Esophagus muscularis mucosa (tissue), 3 donors: ENCODE data around the gene CAPN11.

Experiments
- POLR2AphosphoS5 ChIP-seq, 2 donors: sonication (generic); formaldehyde crosslinking; IDR thresholded peaks; one replicate each; pipeline ENCODE4 v1.6.1; 2017; ENCODE audit warnings: antibody characterized with exemption in 2 of 2
- TF ChIP-seq, protein P1 (sequence below), 3 experiments: fragments of 200-600 bp in 2 of 3; fragments of 450-650 bp in 1 of 3; sonication (generic) in 2 of 3; IDR thresholded peaks; one replicate each; pipeline ENCODE4 v1.5.1; 2017 to 2019; ENCODE audit warnings: antibody characterized with exemption in 3 of 3, mild to moderate bottlenecking in 2 of 3, moderate library complexity in 1 of 3

DNA sequence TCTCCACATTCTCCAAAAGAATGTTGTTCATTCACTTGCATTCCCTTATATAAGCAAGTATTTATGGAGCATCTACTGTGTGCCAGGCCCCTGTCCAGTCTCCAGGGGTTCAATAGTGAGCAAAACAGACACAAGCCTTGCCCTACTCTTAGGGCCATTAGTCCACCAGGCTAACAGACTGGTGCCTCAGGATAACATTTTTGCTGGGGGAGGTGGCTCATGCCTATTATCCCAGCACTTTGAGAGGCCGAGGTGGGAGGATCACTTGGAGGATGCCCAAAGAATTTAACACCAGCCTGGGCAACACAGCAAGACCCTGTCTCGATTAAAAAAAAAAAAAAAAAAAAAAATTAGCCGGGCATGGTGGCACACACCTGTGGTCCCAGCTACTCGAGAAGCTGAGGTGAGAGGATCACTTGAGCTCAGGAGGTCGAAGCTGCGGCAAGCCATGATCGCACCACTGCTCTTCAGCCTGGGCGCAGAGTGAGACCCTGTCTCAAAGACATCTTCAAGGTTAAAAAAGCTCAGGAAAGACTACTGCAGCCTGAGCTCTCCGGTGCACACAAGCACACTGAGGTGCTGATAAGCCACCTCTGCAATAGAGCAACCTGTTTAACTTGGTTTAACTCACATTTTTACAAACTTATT is 19.9 kb downstream of the CAPN11 start:
- TF ChIP-seq, protein P1, sequence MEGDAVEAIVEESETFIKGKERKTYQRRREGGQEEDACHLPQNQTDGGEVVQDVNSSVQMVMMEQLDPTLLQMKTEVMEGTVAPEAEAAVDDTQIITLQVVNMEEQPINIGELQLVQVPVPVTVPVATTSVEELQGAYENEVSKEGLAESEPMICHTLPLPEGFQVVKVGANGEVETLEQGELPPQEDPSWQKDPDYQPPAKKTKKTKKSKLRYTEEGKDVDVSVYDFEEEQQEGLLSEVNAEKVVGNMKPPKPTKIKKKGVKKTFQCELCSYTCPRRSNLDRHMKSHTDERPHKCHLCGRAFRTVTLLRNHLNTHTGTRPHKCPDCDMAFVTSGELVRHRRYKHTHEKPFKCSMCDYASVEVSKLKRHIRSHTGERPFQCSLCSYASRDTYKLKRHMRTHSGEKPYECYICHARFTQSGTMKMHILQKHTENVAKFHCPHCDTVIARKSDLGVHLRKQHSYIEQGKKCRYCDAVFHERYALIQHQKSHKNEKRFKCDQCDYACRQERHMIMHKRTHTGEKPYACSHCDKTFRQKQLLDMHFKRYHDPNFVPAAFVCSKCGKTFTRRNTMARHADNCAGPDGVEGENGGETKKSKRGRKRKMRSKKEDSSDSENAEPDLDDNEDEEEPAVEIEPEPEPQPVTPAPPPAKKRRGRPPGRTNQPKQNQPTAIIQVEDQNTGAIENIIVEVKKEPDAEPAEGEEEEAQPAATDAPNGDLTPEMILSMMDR (IDR thresholded peaks at IDR 0.05): no peak
- TF ChIP-seq POLR2AphosphoS5 (IDR thresholded peaks at IDR 0.05): no peak
